Left renal cortex interstitium (tissue), 4 donors: ENCODE data around the gene PTPRB. TPM values are rescaled to one million over a fixed set of nuclear protein-coding genes. Genes with fewer than 3 reads are reported as not detected.

Source experiments
- DNase-seq, 4 donors: peaks; one replicate each; pipeline ENCODE4 v3.0.0-alpha.2; 2013; ENCODE audit warnings: low read depth in 4 of 4, low spot score in 2 of 4, missing footprints in 1 of 4
- polyA plus RNA-seq, 4 donors: library from polyadenylated mRNA; unstranded; fragments of 120-200 nt; gene quantifications; one replicate each; pipeline ENCODE4 v1.2.1, GENCODE V29; 2013; ENCODE audit not compliant: insufficient read length in 4 of 4

The PTPRB gene
- polyA plus RNA-seq, result 10 to 100 TPM; 15.9 to 21.4 (median 17.8) TPM

DNA sequence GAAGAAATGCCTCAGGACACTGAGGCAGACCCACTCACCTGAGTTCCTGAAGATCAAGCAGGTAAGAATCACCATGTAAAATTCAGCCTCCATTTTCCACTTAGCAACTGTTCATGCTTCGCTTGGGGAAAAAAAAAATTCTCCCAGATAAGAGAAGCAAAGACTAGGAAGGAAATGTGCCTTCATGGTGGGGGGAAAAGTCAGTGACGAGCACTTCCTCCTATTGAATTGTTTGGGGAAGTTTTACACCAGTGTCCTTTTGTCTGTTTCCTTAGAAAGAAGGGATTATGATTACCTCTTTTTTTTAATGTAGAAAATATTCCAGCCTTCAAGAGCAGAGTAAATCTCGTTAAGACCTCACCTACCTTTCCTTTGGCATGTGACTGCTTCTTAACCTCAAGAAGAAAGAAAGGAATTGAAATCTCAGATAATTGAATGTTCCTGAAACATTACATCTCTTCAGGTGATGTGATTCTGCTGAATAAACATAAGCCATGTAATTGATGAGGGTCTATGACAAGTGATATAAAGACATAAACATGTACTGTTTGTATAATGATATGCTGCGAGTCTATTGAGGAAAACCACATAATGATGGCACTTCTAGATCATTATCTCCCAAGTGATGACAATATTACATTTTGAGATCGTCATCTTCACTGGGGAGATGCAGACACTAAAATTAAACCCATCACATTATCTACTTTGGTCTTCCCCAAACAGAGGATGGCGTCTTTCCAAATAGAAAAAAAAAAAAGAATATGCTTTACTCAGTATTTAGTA is at the start of gene PTPRB:
PTPRB (minus strand) TSS at position 127 of the 783 bp plus-strand sequence; CDS start at position 93, 34 bp downstream.
- no peak for DNase-seq

GRCh38 chr12:70686907-70687306 is 49.7 kb upstream of the PTPRB start:
- DNase-seq, result no peak

GRCh38 chr12:70686299-70686698 is 49.1 kb upstream of the PTPRB start:
- DNase-seq, result no peak

DNA sequence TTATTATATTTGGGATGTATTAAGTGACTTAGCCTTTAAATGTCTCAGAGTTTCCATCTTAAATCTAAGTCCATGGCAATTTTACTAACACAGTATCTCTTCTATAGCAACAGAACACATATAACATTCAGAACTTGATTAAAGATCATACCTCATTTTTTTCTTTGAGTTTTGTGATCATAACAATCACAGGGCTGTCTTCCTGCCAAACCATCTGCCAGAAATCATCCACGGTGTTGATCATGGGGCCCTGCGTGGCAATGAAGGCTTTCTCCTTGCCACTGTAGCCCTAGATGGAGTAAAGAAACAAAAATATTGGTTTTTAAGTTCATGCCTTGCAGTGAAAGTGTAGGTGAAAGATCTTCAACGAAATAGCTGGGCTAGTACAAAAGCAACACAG is 46.7 kb upstream of the PTPRB start:
- no peak for DNase-seq

- DNase-seq, result no peak
Observed at GRCh38 chr12:70671698-70672097, 34.5 kb upstream of the PTPRB start.

- no peak for DNase-seq
Observed at GRCh38 chr12:70670948-70671347, 33.7 kb upstream of the PTPRB start.

GRCh38 chr12:70667253-70667652 is 30.0 kb upstream of the PTPRB start:
- DNase-seq, result no peak

DNA sequence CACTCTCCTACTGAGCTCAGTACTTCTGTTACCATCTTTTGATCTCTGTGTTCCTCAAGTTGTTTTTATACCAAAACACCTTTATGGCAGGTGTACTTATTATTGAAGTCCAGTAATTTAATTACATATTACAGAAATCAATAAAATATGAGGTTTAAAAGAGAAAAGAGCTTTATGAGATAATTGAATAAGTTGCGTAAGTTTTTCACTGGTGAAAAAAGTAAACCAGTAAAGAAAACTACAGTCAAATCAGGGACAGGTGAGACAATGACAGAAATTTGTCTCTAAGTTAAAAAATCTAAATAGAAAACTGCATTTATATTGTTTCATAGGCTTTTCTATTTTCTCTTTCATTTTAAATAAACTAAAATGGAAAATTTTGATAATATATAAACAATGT is 29.1 kb upstream of the PTPRB start:
- no peak for DNase-seq

- DNase-seq, result no peak
Observed at GRCh38 chr12:70664465-70664881, 27.2 kb upstream of the PTPRB start.

- DNase-seq, result no peak
Observed at GRCh38 chr12:70663838-70664237, 26.6 kb upstream of the PTPRB start.

GRCh38 chr12:70661466-70662161 is 24.4 kb upstream of the PTPRB start:
- DNase-seq, result no peak

DNA sequence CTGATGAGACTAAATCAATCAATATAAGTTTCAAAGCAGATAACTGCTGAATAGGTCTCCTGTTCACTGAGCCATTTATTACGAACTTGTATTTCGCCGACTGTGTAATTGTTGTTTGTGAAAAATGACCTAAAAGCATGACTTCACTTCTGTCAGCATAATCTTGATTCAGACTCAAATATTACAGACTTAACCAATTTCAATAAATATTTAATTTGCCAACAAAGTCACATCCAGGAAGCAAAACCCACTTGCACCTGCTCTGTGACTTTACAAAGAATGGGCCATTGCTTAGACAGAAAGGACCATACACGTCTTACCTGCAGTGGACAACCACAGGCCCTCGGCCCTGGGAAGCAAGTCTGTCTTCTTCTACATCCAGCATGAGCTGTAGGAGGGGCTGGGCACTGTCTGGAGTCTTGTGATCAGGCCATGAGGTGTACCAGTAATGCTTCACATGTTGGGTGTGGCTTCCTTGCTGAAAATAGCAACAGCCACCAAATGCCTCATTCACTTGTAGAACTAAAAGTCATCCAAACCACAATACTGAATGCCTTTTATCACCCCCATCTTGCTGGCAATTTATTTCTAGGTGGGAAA is 23.5 kb upstream of the PTPRB start:
- no peak for DNase-seq

- no peak for DNase-seq
Observed at GRCh38 chr12:70660002-70660604, 22.9 kb upstream of the PTPRB start.

- DNase-seq, result no peak
Observed at GRCh38 chr12:70659077-70659606, 21.9 kb upstream of the PTPRB start.

- DNase-seq, result no peak
Observed at GRCh38 chr12:70657616-70658286, 20.5 kb upstream of the PTPRB start.

DNA sequence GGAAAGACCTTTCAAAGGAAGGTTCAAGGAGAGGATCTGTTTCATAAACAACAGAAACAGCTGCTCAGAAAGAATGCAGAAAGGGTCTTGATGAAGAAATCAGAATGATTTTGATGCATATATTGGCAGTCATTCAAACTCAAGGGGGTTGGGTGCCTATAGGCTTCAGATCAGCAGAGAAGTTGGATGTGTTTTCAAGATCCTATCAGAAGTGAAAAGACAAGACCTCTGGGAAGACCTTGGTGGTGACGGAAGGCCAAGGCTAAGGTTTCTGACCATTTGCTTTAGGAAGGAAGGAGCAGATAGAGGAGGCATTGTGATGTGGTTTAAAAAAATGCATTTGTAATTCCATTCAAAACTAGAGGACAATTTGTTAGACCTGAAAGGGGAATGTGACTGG is 15.2 kb upstream of the PTPRB start:
- no peak for DNase-seq

- no peak for DNase-seq
Observed at GRCh38 chr12:70648831-70649230, 11.6 kb upstream of the PTPRB start.

DNA sequence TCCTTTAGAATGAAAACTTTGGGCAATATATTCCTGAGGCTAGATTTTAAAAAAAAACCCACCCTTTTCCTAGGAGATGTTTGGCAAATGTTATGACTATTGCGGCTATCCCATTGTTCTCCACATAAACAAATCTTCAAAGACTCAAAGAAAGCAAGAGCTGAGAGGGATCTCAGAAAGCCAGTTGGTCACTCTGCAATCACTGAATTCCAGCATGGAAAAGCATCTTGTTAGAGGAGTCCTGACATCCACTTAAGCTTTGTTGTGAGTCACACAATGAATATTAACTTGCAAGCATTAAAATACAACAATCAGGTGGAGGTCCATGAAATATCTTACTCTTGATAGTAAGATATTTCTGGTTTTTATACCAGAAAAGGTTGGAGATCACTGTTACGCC is 11.0 kb upstream of the PTPRB start:
- DNase-seq, result no peak

DNA sequence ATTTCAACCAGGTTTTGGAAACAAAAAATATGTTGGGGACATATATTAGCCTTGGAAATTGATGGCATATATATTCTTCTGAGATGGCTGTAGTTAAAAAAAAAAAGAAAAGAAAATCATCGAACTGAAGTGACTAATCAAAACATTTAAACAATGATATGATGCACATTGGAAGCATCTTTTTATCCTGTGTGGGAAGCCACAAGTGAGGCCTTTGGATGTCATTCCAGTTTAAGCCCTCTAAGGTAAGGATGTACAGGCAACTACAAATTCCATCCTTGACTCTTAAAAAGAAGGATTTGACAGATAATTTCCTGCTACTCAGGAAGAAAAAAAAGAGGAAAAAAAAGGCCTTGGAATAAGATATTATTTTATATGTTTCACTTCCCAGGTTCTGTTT is 9.6 kb upstream of the PTPRB start:
- DNase-seq, result no peak
